GM15510 (cell line): ENCODE results near the gene SYNE4.

ENCODE experiments used
- POLR2A ChIP-seq: IDR thresholded peaks from 3 replicates; pipeline ENCODE4 v1.6.1; 2011; ENCODE audit warnings: borderline replicate concordance; ENCODE audit not compliant: insufficient read length; ENCODE audit errors: extremely low read depth

The SYNE4 gene

GRCh38 chr19:36008336-36008978 is at the start of gene SYNE4:
Gene SYNE4 (minus strand): TSS chr19:36008813. CDS start chr19:36008681, 132 bp downstream.
- TF ChIP-seq POLR2A = no peak

- peak; percentile 54 for TF ChIP-seq POLR2A
Measured at GRCh38 chr19:36054733-36055686, 46.4 kb upstream of the SYNE4 start, which contains the start of gene WDR62. Gene WDR62 (plus strand): TSS chr19:36054897. CDS start chr19:36054972, 75 bp downstream.

- peak; percentile 58 for TF ChIP-seq POLR2A
Measured at GRCh38 chr19:36054119-36054732, 45.6 kb upstream of the SYNE4 start, which contains the start of gene THAP8. Gene THAP8 (minus strand): TSS chr19:36054285. CDS start chr19:36054217, 68 bp downstream.

GRCh38 chr19:36051637-36052036 is 43.0 kb upstream of the SYNE4 start:
- no peak for TF ChIP-seq POLR2A

GRCh38 chr19:36051236-36051635 is 42.6 kb upstream of the SYNE4 start:
- no peak for TF ChIP-seq POLR2A

- TF ChIP-seq POLR2A = no peak
Measured at GRCh38 chr19:36049080-36049698, 40.6 kb upstream of the SYNE4 start.

- TF ChIP-seq POLR2A = no peak
Measured at GRCh38 chr19:36047835-36048234, 39.2 kb upstream of the SYNE4 start.

- no peak for TF ChIP-seq POLR2A
Measured at GRCh38 chr19:36046443-36047050, 37.9 kb upstream of the SYNE4 start.

- TF ChIP-seq POLR2A = no peak
Measured at GRCh38 chr19:36043952-36044351, 35.3 kb upstream of the SYNE4 start.

- TF ChIP-seq POLR2A = no peak
Measured at GRCh38 chr19:36041831-36042230, 33.2 kb upstream of the SYNE4 start.

- TF ChIP-seq POLR2A = no peak
Measured at GRCh38 chr19:36040495-36040894, 31.9 kb upstream of the SYNE4 start.

GRCh38 chr19:36032251-36033104 is 23.9 kb upstream of the SYNE4 start, which contains the start of gene CLIP3:
Gene CLIP3 (minus strand): TSS chr19:36032873. CDS start chr19:36032357, 516 bp downstream.
- TF ChIP-seq POLR2A = no peak

GRCh38 chr19:36031308-36031707 is 22.7 kb upstream of the SYNE4 start:
- TF ChIP-seq POLR2A = no peak

GRCh38 chr19:36030264-36031148 is 21.9 kb upstream of the SYNE4 start:
- no peak for TF ChIP-seq POLR2A
